SK-N-DZ (cell line): Measurements from ENCODE around the gene TCEA2.

ENCODE experiments used
- small RNA-seq, 2 experiments: library from RNA; depleted of rRNA; stranded (forward); fragments of <200 nt; gene quantifications; one replicate each; pipeline ENCODE3, GENCODE V24; 2014

The TCEA2 gene

Small RNA genes lying within 50 kb of the gene (small RNA-seq; reads per million reads assigned to genes)
- gene AL355803.1 (0 reads per million in 2 experiments), gene MIR6813 (0 to 0.04 reads per million in 2 experiments)
